SU-DHL-6 (cell line): Measurements from ENCODE around the gene KRTAP5-11.
A peak's percentile ranks its signal among the peaks of the same experiment; 100 is the strongest.

Source experiments
- H2AFZ ChIP-seq: fragments of 200-600 bp; sonication (generic); 2 replicates; pipeline ENCODE4 v1.6.1; 2014; ENCODE audit warnings: low read depth, mild to moderate bottlenecking, moderate library complexity, mixed read lengths, antibody characterized with exemption, low read length; ENCODE audit not compliant: severe bottlenecking
- H3F3A ChIP-seq: fragments of 200-600 bp; shearing (Covaris generic); 2 replicates; pipeline ENCODE4 v1.6.0; 2016; ENCODE audit warnings: antibody characterized with exemption, mild to moderate bottlenecking; ENCODE audit not compliant: insufficient read depth
- H3K27ac ChIP-seq: fragments of 200-600 bp; sonication (generic); 2 replicates; pipeline ENCODE4 v1.5.1; 2016; ENCODE audit warnings: low read depth, mild to moderate bottlenecking, low read length, moderate library complexity, mixed read lengths
- H3K27me3 ChIP-seq: fragments of 200-600 bp; sonication (generic), shearing (Covaris generic); 2 replicates; pipeline ENCODE4 v1.6.0; 2014; ENCODE audit warnings: mild to moderate bottlenecking, low read length
- H3K36me3 ChIP-seq: fragments of 200-600 bp; sonication (generic); 2 replicates; pipeline ENCODE4 v1.6.1; 2014; ENCODE audit warnings: mild to moderate bottlenecking, low read length, mixed read lengths
- H3K4me2 ChIP-seq: fragments of 300-600, 200-600 bp; shearing (Covaris generic), sonication (generic); 2 replicates; pipeline ENCODE4 v1.6.0; 2014; ENCODE audit warnings: low read length, low read depth, mild to moderate bottlenecking; ENCODE audit not compliant: poor library complexity, severe bottlenecking
- H3K4me3 ChIP-seq: fragments of 200-600 bp; sonication (generic); 2 replicates; pipeline ENCODE4 v1.5.1; 2014; ENCODE audit warnings: antibody characterized with exemption, low read length, mild to moderate bottlenecking, mixed read lengths; ENCODE audit not compliant: insufficient read depth, poor library complexity, severe bottlenecking
- H3K79me2 ChIP-seq: fragments of 200-600 bp; sonication (generic); 2 replicates; pipeline ENCODE4 v1.6.1; 2014; ENCODE audit warnings: mild to moderate bottlenecking, low read length, moderate library complexity; ENCODE audit not compliant: insufficient read depth
- H3K9ac ChIP-seq: fragments of 200-600 bp; sonication (generic); 2 replicates; pipeline ENCODE4 v1.7.0; 2014; ENCODE audit warnings: mild to moderate bottlenecking, low read length
- H3K9me2 ChIP-seq: fragments of 200-600 bp; sonication (generic); replicated peaks from 2 replicates; pipeline ENCODE4 v1.6.1; 2014; ENCODE audit warnings: low read length; ENCODE audit not compliant: insufficient read depth
- H3K9me3 ChIP-seq: fragments of 200-600 bp; sonication (generic); 2 replicates; pipeline ENCODE4 v1.6.1; 2014; ENCODE audit warnings: low read length, mixed read lengths; ENCODE audit not compliant: insufficient read depth
- H4K20me1 ChIP-seq: fragments of 200-600 bp; sonication (generic); 2 replicates; pipeline ENCODE4 v1.6.1; 2014; ENCODE audit warnings: low read depth, mild to moderate bottlenecking, antibody characterized with exemption, low read length, moderate library complexity, mixed read lengths
- EZH2phosphoT487 ChIP-seq: fragments of 200-600 bp; sonication (generic), shearing (Covaris generic); conservative IDR thresholded peaks from 2 replicates; pipeline ENCODE4 v1.6.1; 2018; ENCODE audit warnings: mild to moderate bottlenecking, antibody characterized with exemption, low read length, moderate library complexity, mixed read lengths
- TF ChIP-seq, protein P1 (sequence below): fragments of 200-600 bp; sonication (generic); IDR thresholded peaks from one replicate; pipeline ENCODE4 v1.5.1; 2017; ENCODE audit warnings: antibody characterized with exemption, mild to moderate bottlenecking, low read length, moderate library complexity; ENCODE audit not compliant: insufficient read depth, poor library complexity, severe bottlenecking

The KRTAP5-11 gene

DNA sequence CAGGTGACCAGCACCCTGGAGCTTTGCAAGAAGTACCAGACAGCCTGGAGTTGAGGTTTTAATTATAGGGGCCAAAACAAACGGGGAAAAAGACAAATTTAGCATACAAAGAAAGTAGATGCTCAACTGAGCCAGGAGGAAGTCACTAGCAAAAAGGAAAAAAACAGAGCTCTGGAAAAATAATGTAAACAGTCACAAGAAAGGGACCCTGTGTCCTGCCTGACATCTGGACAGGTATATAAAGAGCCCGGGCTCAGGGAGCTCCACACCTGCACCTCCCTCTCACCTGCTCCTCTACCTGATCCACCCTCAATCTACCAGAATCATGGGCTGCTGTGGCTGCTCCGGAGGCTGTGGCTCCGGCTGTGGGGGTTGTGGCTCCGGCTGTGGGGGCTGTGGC, 17.4 kb downstream of the KRTAP5-11 start, which contains the start of gene KRTAP5-10:
Gene KRTAP5-10, plus strand, starts transcription at position 301 of the 400 bp plus-strand sequence. Its CDS starts 25 bp downstream, at position 326.
- no peak within 1 kb of the TSS for H2AFZ ChIP-seq
- H3K79me2 ChIP-seq, result no peaks in the 10 kb centered on the region
- no peak within 1 kb of the TSS for H3K4me2 ChIP-seq
- H3K27ac ChIP-seq, result no peak within 1 kb of the TSS
- no peaks in the 10 kb centered on the region for H3K27me3 ChIP-seq
- no peaks in the 10 kb centered on the region for H4K20me1 ChIP-seq
- no peaks in the 10 kb centered on the region for H3K36me3 ChIP-seq
- H3K4me3 ChIP-seq, result no peak within 1 kb of the TSS
- no peak for TF ChIP-seq EZH2phosphoT487
- TF ChIP-seq, protein P1, sequence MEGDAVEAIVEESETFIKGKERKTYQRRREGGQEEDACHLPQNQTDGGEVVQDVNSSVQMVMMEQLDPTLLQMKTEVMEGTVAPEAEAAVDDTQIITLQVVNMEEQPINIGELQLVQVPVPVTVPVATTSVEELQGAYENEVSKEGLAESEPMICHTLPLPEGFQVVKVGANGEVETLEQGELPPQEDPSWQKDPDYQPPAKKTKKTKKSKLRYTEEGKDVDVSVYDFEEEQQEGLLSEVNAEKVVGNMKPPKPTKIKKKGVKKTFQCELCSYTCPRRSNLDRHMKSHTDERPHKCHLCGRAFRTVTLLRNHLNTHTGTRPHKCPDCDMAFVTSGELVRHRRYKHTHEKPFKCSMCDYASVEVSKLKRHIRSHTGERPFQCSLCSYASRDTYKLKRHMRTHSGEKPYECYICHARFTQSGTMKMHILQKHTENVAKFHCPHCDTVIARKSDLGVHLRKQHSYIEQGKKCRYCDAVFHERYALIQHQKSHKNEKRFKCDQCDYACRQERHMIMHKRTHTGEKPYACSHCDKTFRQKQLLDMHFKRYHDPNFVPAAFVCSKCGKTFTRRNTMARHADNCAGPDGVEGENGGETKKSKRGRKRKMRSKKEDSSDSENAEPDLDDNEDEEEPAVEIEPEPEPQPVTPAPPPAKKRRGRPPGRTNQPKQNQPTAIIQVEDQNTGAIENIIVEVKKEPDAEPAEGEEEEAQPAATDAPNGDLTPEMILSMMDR, result no peak
- H3K9me2 ChIP-seq, result no peaks in the 10 kb centered on the region
- H3K9me3 ChIP-seq, result no peaks in the 10 kb centered on the region
- no peaks in the 10 kb centered on the region for H3F3A ChIP-seq
- H3K9ac ChIP-seq, result no peak within 1 kb of the TSS

DNA sequence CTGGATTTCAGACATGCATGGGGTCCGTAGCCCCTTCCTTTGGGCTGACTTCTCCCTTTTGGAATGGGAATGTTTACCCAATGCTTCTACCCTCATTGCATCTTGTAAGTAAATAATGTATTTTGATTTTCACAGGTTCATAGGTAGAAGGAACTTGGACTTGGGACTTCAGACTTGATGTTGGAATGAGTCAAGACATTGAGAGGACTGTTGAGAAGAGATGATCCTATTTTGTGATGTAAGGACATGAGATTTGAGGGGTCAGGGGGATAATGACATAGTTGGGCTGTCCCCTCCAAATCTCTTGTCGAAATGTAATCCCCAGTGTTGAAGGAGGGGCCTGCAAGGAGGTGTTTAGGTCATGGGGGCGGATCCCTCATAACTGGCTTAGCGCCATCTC, 18.2 kb downstream of the KRTAP5-11 start:
- no peaks in the 10 kb centered on the region for H3K27me3 ChIP-seq
- H3K27ac ChIP-seq, result no peak overlapping the region
- no peaks in the 10 kb centered on the region for H3K9me3 ChIP-seq
- TF ChIP-seq, protein P1, result no peak
- no peak for TF ChIP-seq EZH2phosphoT487
- H3K36me3 ChIP-seq, result no peaks in the 10 kb centered on the region
- no peak overlapping the region for H2AFZ ChIP-seq
- no peak overlapping the region for H3K9ac ChIP-seq
- H3K9me2 ChIP-seq, result no peaks in the 10 kb centered on the region
- H4K20me1 ChIP-seq, result no peaks in the 10 kb centered on the region
- no peaks in the 10 kb centered on the region for H3K79me2 ChIP-seq
- H3K4me3 ChIP-seq, result no peak overlapping the region
- no peak overlapping the region for H3K4me2 ChIP-seq
- no peaks in the 10 kb centered on the region for H3F3A ChIP-seq

DNA sequence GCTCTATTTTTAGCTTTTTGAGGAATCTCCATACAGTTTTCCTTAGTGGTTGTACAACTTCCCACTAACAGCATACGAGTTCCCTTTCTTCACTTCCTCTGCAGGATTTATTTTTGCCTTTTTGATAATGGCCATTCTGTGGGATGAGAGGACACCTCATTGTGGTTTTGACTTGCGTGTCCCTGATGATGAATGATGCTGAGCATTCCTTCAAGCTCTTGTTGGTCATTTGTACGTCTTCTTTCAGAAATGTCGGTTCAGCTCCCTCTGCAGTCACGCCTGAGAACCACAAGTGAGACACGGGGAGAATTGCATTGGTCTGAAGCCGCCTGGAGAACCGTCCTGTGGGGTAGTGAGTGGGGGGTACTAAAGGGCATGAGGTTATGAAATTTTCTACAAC, 19.3 kb downstream of the KRTAP5-11 start:
- Histone ChIP-seq H3K27ac (no peak overlapping the region), H3K9ac (no peak overlapping the region), H3K9me3 (no peaks in the 10 kb centered on the region), H3F3A (no peaks in the 10 kb centered on the region), H3K9me2 (no peaks in the 10 kb centered on the region), H3K4me3 (no peak overlapping the region), H3K79me2 (no peaks in the 10 kb centered on the region), H2AFZ (no peak overlapping the region), H3K36me3 (no peaks in the 10 kb centered on the region), H4K20me1 (no peaks in the 10 kb centered on the region), H3K4me2 (no peak overlapping the region), H3K27me3 (no peaks in the 10 kb centered on the region)
- TF ChIP-seq EZH2phosphoT487, result 0 out of 2 replicates have a peak, but pooled peaks have one; percentile 41
- TF ChIP-seq, protein P1, result peak; percentile 54
